GM18517 (cell line): ENCODE data around the gene LUC7L2.
"Not testable (repeated sequence)": the region's sequence is repeated elsewhere in the genome, so short reads cannot be mapped to it uniquely, and the experiment has no call there.

Experiments used
- ATAC-seq: cut with Tn5 transposase; IDR thresholded peaks from one replicate; pipeline ENCODE4 v1.9.1; 2021; ENCODE audit warnings: mild to moderate bottlenecking, moderate library complexity; ENCODE audit not compliant: unreplicated experiment

LUC7L2 gene

DNA sequence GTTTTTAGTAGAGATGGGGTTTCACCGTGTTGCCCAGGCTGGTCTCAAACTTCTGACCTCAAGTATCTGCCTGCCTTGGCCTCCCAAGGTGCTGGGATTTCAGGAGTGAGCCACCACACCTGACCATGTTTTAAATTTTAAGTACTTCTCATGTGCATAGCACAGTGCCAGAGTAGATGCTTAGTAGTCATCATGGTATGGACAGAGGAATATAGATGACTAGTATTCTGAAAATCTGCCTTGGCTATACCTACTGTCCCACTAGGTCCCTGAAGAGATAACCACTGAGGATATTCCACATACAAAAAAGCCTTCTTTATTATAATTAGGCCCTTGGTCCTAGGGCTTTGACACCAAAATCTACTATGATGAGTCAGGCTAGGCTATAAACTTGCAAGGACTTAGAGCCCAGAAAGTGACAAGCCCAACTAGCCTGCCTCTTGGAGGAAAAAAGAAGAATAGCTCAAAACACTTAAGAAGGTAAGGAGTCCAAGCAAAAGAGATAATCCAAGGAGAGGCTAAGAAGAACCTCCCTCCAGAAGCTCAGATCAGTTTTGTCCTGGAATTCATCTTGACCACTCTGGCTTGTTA lies 34.0 kb downstream of the LUC7L2 start:
- ATAC-seq: no peak

DNA sequence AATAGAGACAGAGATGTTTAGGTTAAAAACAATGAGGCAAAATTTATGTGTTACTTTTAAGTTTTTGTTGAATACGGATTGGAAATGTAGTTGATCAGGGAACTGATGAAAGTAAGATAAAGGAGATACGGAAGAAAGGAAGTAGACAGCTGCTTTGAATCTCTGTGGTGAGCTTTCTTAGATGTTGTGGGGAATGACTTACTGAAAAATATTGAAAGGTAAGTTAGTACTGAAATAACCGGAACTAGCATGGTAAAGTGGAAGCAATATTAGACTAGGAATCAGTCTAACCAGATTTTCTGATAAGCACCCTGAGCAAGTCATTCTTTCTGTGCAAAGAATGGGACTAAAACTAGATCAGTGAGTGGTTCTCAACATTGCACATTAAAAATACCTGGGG lies 34.8 kb downstream of the LUC7L2 start:
- ATAC-seq: no peak

DNA sequence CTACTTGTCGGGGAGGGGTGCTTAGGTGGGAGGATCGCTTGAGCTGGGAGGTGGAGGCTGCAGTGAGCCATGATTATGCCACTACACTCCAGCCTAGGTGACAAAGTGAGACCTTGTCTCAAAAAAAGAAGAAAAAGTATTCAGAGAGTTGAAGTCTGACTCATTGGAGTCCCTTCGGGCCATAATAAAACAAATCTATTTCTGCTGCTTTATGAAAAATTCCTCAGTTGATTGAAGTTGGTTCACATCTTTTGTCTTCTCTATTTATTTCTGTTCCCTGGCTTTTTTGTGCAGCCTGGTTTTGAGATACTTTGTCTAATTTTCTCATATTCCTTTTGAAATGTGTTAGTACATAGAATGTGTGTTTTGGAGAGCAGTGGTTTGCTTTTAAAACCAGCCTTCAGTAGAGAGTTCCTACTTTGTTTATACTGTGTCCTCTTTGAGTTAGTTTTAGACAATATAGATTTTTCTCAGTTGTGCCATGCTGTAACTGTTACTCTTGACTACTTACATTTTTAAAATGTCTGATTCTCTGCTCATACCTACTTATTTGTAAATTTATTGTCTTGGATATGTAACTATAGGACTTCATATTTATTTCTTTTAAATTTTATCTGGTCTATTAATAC lies 36.7 kb downstream of the LUC7L2 start:
- ATAC-seq: no peak

DNA sequence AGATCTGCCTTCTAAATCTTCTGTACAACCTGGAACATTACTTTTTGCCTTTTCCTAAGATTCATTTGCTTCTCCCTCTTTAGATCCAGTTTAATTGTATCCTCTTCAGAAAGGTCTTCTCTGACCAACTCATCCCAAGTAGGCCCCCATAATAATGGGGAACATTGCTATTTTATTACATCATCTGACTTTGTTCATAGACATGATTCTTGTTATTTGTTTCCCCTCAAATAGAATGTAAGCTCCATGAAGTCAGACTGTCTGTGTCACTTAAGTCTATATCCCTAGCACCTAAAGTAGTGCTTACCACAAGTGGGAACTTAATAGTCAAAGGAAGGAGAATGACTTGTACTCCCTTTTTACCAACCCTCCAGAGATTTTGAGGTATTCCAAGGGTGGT lies 37.5 kb downstream of the LUC7L2 start:
- ATAC-seq: no peak

DNA sequence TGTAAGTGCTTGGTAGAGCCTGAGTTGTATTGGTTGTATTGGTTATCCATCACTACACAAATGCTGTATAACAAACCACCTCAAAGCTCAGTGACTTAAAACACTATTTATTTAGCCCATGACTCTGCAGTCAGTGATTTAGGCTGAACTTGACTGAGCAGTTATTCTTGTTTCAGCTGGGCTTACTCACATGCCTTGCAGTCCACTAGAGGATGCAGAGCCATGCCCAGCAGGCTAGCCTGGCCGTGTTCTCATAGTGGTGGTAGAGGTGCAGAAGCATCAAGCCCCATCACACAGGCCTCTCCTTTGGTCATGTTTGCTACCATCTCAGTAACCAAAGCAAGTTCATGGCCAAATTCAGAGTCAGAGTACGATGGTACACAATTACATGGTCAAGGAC lies 43.9 kb downstream of the LUC7L2 start:
- no peak for ATAC-seq

DNA sequence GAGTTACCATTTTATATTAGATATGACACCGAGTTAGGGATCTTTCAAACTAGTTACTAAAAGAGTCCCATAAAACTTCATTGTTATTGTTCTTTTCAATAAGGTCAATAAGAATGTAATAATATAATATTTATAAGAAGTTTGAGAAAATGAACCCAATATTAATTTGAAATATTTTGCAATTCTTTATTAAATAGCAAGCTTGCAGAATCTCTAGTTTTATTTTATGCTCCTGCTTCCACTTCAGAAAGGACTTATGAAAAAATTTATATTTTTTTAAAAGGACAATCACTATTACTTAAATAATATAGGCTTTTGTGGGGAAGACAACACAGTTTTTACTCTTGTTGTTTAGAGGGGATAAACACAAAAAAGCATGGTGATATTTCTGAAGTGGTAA lies 47.9 kb downstream of the LUC7L2 start:
- ATAC-seq: no peak

DNA sequence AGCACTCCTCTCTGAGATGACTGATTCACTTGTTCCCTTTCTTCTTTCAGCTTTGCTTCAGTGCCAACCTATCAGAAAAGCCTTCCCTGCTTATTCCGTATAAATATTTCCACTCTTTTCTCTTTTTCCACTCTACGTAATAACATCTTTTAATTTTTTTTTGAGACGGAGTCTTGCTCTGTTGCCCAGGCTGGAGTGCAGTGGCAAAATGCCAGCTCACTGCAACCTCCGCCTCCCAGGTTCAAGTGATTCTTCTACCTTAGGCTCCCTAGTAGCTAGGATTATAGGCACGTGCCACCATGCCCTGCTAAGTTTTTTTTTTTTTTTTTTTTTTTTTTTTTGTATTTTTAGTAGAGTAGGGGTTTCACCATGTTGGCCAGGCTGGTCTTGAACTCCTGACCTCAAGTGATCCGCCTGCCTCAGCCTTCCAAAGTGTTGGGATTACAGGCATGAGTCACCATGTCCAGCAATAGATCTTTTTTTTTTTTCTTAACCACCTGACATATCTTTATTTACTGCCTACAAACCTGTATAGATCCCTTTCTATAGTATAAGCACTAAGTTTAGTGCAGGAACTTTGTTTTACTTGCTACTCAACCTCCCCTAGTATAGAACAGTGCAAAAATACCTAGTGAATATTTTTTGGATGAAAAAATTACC lies 55.2 kb downstream of the LUC7L2 start:
- not testable (repeated sequence) for ATAC-seq

DNA sequence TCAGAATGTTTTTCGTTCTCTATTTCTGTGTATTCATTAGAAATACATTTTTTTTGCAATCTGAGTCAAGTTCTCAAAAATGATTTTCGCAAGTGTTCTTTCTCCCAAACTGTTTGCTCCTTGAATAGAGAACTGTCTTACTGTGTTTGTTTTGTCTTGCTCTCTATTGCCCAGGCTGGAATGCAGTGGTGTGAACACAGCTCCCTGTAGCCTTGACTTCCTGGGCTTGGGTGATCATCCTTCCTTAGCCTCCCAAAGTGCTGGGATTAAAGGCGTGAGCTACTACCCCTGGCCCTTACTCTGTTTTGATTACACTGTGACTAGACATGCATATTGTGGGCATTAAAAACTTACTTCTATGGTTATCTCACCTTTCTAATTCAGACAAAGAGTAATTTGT lies 56.7 kb downstream of the LUC7L2 start:
- no peak for ATAC-seq

DNA sequence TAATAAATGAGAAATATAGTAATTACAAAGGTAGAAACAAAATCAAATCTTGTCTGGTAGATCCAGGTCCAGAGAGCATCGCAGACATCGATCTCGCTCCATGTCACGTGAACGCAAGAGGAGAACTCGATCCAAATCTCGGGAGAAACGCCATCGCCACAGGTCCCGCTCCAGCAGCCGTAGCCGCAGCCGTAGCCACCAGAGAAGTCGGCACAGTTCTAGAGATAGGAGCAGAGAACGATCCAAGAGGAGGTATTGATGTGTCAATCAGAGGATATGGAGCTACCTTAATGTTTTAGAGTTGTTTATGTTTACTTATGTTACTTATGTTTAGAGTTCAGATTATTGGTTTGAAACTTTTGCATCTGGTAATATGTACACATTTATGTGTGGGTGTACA lies 57.8 kb downstream of the LUC7L2 start:
- ATAC-seq: no peak

DNA sequence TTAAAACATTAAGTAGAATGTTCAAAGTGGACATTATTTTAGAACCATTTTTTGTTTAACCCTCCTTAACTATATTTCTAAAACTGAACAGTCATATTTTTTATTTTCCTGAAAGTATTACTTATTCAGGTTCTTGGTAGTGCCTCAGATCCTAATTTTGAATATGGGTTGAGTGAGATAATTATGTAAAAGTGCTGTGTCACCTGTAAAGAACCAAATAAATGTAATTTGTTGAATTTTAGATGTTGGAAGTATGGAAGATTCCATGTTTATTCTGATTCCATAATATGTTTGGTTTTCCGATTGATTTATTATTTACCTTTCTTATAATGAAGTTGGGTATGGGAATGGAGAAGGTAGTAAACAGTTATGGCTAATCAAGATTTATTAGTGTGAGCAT lies 61.4 kb downstream of the LUC7L2 start:
- no peak for ATAC-seq

DNA sequence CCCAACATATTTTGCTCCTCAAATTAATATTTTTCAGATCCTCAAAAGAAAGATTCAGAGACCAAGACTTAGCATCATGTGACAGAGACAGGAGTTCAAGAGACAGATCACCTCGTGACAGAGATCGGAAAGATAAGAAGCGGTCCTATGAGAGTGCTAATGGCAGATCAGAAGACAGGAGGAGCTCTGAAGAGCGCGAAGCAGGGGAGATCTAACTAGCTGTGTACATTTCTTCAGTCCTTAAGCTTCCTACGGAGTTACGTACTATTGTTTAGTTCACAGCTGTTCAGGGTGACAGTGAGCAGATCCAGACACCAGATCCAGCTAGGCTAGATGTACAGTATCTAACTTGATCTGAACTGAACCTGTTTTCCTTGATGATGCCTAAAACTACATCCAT lies 62.4 kb downstream of the LUC7L2 start:
- no peak for ATAC-seq

DNA sequence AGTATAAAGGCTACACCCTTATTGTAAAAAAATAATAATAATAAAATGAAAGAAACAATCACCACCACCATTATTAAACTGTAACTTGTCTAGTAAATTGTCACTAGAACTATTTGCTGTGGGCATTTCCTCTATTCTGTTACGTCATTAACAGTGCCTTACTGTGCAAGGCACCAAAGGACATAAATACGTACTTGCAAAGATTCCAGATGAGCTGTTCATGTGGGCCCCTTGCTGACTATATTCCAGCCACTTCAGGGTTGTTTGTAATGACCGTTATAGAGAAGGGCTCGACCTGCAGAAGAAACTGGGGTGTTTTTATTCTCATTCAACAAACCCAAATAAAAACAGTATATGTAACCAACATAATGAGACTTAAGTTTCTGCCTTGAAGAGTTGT lies 63.4 kb downstream of the LUC7L2 start:
- ATAC-seq: no peak

DNA sequence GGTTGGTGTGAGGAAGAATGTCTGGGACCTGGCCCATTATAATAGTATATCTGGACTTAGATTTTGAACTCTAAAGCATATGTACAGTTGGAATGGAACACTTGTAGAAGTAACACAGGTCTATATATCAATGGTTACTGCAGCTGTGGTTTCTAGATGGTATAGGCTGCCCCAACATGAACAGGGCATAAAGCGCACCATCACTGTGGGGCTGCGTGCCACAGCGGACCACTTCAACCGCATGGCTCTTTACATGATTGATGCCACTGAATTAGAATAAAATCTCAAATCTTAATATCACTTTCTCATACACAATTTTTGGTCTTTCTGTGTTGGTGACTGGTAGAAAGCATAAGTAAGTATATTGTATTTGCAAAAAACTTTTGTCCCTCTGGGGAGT lies 64.3 kb downstream of the LUC7L2 start:
- no peak for ATAC-seq

DNA sequence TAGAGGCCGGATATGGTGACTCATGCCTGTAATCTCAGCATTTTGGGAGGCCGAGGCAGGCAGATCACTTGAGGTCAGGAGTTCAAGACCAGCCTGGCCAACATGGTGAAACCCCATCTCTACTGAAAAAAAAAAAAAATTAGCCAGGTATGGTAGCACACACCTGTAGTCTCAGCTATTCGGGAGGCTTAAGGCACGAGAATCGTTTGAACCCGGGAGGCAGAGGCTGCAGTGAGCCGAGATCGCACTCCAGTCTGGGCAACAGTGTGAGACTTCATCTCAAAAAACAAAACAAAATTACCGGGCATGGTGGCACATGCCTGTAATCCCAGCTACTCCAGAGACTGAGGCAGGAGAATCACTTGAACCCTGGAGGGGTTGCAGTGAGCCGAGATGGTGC lies 66.0 kb downstream of the LUC7L2 start:
- ATAC-seq: not testable (repeated sequence)

DNA sequence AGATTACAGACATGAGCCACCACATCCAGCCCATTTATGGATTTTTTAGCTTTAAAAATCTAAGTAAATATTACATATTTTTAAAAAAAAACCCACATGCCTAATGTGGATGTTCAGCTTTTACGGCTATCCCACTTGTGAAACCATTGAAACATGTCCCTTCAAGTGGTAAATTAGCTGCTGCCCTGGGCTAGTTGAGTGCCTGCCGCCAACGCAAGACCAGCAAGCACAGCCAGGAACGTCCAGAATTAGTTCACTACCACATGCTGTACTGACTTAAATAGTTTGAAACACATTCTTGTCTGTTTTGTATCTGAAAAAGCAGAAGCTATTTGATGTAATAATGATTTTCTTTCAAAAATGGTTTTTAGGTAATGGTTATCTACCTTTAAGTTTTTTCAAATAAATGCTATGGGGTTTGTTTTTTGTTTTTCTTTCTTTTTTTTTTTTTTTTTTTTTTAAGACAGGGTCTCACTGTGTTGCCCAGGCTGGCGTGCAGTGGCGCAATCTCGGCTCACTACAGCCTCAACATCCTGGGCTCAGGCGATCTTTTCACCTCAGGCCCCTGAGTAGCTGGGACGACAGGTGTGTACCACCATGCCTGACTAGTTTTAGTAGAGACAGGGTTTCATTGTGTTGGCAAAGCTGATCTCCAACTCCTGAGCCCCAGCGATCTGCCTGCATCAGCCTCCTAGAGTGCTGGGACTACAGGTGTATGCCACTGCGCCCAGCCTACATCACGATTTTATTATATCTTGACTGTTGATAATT lies 66.7 kb downstream of the LUC7L2 start:
- ATAC-seq: no peak

DNA sequence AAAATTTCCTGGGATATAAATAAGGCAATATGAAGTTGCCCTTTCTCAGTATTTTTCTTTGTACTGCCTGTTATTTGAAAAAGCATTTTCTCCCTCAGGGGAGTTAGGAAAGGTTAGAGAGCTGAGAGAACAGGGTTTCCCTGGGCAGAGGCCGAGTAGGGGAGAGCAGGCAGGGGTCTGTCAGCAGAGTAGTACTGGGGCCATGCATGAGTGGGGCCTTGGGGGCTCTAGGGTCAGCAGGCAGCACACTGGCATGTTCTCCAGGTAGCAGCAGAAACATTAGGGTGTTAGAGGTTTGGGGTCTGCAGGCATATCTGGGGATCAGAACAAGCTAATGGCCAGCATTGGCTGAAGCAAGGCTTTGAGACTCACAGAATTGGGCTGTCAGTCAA lies 67.3 kb downstream of the LUC7L2 start:
- no peak for ATAC-seq

DNA sequence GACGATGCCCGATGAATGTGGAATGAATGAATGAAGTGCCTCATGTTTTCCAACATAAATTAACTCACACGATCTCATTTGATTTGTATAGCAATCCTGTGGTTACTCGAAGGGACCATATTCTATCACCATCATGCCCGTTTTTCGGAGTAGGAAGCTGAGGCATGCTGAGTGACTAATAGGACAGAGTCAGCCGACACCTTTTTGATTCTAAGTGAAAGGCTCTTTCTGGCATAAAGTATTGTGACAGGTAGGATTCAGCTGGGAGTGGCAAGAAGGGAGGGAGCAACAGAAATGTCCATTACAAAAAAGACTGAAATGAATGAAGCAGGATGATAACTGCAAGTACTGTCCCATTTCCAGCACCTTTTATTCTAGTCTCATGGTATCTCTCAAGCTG lies 68.1 kb downstream of the LUC7L2 start:
- no peak for ATAC-seq

DNA sequence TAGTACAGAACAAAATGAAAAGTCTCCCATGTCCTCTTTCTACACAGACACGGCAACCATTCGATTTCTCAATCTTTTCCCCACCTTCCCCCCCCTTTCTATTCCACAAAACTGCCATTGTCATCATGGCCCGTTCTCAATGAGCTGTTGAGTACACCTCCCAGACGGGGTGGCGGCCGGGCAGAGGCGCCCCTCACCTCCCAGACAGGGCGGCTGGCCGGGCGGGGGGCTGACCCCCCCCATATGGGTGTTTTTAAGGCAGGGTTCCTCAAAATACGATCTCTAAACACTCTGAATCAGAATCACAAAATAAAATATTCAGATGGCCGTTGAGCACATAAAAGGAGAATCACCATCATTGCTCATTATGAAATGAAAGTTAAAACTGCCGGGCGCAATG lies 70.0 kb downstream of the LUC7L2 start:
- ATAC-seq: not testable (repeated sequence)

DNA sequence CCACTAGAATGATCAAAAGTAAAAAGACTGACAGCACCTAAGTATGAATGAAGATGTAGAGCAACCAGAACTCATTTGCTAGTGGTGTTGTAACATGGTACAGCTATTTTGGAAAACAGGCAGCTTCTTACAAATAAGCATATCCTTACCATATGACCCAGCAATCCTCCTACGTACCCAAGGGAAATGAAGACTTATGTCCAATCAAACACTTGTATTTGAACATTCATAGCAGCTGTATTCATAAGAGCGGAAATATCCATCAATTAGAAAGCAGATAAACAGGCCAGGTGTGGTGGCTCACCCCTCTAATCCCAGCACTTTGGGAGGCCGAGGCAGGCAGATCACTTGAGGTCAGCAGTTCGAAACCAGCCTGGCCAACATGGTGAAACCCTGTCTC lies 70.7 kb downstream of the LUC7L2 start:
- ATAC-seq: no peak

DNA sequence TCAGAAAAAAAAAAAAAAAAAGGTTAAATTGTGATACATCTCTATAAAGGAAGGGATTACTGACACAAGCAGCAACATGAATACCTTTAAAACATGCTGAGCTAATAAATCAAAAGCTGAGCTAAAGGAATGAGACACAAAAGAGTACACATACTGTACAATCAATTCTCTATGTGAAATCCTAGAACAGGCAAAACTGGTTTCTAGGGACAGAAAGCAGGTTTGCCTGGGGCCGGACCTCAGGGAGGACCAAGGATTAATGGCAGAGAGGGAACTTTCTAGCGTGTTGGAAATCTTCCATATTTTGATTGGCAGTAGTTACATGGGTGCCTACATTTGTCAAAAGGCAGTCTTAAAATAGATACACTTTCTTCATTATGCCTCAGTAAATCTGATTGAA lies 71.3 kb downstream of the LUC7L2 start:
- no peak for ATAC-seq

DNA sequence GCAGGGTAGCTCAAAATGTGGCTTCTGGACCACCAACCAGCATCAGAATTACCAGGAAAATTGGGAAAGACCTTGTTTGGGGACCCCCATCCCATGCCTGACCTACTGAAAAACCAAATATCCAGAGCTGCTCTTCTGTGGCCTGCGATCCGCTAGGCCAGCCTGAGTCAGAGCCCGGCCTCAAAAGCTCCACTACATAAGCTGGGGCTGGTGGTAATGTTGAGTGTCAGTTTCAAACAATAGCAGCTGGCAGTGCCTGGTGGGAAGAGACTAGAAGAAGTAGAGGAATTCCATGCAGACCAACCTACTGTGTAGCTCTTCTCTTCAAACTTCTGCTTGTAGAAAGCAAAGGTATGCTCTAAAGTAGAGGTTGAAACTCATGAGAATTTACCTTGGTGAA lies 71.8 kb downstream of the LUC7L2 start:
- ATAC-seq: no peak

DNA sequence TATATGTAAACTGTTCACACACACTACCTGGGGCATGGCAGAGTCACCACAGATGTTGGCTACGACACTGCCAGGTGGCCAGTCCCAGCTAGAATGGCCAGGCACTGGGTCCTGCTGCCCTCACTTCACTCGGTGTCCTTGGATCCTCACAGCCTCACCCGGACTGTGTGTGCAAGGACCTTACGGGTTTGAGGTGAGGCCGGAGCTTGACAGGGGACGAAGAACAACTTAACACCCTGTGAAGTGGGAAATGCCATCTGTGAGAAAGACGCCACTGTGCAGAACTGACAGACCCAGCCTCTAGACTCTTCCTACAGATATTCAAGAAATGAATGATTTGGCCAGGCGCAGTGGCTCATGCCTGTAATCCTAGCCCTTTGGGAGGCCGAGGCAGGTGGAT lies 77.1 kb downstream of the LUC7L2 start:
- no peak for ATAC-seq
